ENCODE measurements around the gene PAGR1. TPM values are rescaled to one million over a fixed set of nuclear protein-coding genes. Genes with fewer than 3 reads are reported as not detected.

Gene PAGR1
- polyA plus RNA-seq, 1 donor from 2014 or later = 86.8 TPM

DNA sequence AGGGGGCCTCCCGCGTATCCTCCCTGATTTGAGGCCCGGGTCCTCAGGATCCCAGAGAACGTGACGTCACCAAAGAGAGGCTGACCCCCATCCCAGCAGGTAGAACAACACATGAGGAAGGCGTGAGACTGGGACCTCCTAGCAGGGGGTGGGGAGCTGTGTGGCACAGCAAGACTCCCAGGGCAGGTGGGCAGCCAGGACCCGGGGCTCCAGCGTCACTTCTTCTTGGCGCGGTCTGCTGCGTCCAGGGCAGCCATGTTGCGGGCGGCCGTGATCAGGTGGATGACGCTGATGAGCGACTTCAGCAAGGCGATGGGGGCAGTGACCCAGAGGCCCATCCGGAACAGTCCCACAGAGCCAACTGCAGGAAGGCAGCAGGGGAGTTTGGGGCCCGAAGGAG is 43.0 kb downstream of the PAGR1 start:
- Histone ChIP-seq H3K27me3 (ENCODE audit: insufficient read depth, low read depth, low read length) (no peaks in the 10 kb centered on the region), H2AFZ (ENCODE audit: low read depth, low read length) (no peak overlapping the region), H3K9me3 (ENCODE audit: low read length) (no peaks in the 10 kb centered on the region), H3K27ac (ENCODE audit: low read length) (no peak overlapping the region), H3K4me3 (ENCODE audit: low read length) (no peak overlapping the region), H3K9ac (ENCODE audit: low read length) (no peak overlapping the region), H3K4me2 (ENCODE audit: low read length) (no peak overlapping the region), H4K20me1 (ENCODE audit: insufficient read depth) (no peaks in the 10 kb centered on the region), H3K79me2 (replicated peaks; ENCODE audit: insufficient read depth, low read length) (peaks cover 6% of the 10 kb centered on the region), H3F3A (ENCODE audit: insufficient read depth, low read length, poor library complexity, severe bottlenecking) (no peaks in the 10 kb centered on the region), H3K36me3 (ENCODE audit: insufficient read depth, low read length) (no peaks in the 10 kb centered on the region), H3K9me2 (ENCODE audit: insufficient read depth, low read length) (no peaks in the 10 kb centered on the region)
- TF ChIP-seq POLR2AphosphoS5 (IDR thresholded peaks at IDR 0.05) (no peak), EP300 (conservative IDR thresholded peaks at IDR 0.05; ENCODE audit: poor library complexity, severe bottlenecking) (no peak), EZH2 (IDR thresholded peaks at IDR 0.05; ENCODE audit: borderline replicate concordance, insufficient read depth, low read length, poor library complexity, severe bottlenecking) (no peak), TAF1 (IDR thresholded peaks at IDR 0.05; ENCODE audit: low read depth) (no peak), MXI1 (conservative IDR thresholded peaks at IDR 0.05; ENCODE audit: poor library complexity, severe bottlenecking) (no peak), SMC3 (conservative IDR thresholded peaks at IDR 0.05; ENCODE audit: poor library complexity) (no peak), RAD21 (conservative IDR thresholded peaks at IDR 0.05) (no peak)
- TF ChIP-seq, protein P1, sequence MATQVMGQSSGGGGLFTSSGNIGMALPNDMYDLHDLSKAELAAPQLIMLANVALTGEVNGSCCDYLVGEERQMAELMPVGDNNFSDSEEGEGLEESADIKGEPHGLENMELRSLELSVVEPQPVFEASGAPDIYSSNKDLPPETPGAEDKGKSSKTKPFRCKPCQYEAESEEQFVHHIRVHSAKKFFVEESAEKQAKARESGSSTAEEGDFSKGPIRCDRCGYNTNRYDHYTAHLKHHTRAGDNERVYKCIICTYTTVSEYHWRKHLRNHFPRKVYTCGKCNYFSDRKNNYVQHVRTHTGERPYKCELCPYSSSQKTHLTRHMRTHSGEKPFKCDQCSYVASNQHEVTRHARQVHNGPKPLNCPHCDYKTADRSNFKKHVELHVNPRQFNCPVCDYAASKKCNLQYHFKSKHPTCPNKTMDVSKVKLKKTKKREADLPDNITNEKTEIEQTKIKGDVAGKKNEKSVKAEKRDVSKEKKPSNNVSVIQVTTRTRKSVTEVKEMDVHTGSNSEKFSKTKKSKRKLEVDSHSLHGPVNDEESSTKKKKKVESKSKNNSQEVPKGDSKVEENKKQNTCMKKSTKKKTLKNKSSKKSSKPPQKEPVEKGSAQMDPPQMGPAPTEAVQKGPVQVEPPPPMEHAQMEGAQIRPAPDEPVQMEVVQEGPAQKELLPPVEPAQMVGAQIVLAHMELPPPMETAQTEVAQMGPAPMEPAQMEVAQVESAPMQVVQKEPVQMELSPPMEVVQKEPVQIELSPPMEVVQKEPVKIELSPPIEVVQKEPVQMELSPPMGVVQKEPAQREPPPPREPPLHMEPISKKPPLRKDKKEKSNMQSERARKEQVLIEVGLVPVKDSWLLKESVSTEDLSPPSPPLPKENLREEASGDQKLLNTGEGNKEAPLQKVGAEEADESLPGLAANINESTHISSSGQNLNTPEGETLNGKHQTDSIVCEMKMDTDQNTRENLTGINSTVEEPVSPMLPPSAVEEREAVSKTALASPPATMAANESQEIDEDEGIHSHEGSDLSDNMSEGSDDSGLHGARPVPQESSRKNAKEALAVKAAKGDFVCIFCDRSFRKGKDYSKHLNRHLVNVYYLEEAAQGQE (IDR thresholded peaks at IDR 0.05; ENCODE audit: borderline replicate concordance) = no peak
- TF ChIP-seq, protein P2, sequence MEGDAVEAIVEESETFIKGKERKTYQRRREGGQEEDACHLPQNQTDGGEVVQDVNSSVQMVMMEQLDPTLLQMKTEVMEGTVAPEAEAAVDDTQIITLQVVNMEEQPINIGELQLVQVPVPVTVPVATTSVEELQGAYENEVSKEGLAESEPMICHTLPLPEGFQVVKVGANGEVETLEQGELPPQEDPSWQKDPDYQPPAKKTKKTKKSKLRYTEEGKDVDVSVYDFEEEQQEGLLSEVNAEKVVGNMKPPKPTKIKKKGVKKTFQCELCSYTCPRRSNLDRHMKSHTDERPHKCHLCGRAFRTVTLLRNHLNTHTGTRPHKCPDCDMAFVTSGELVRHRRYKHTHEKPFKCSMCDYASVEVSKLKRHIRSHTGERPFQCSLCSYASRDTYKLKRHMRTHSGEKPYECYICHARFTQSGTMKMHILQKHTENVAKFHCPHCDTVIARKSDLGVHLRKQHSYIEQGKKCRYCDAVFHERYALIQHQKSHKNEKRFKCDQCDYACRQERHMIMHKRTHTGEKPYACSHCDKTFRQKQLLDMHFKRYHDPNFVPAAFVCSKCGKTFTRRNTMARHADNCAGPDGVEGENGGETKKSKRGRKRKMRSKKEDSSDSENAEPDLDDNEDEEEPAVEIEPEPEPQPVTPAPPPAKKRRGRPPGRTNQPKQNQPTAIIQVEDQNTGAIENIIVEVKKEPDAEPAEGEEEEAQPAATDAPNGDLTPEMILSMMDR (IDR thresholded peaks at IDR 0.05; ENCODE audit: poor library complexity, severe bottlenecking) = no peak

DNA sequence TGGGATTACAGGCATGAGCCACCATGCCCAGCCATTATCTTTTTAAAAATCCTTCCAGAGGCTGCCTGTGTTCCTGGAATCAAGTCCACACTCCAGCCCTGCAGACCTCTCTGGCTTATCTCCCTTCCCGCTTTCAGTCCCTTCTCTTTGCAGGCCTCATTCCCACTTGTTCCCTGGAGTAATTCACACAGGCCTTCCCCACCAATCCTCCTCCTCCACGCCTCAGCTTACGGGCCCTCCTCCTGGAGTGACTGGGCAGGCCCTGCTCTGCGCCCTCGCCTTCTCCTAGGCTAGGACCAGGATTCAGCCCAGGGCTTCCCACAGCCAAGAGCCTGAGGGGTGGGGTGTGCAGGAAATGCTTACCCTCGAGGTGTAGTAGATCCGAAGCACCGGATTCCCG is 44.3 kb downstream of the PAGR1 start:
- TF ChIP-seq, protein P1 (IDR thresholded peaks at IDR 0.05; ENCODE audit: borderline replicate concordance) = no peak
- no peak for TF ChIP-seq MXI1 (conservative IDR thresholded peaks at IDR 0.05; ENCODE audit: poor library complexity, severe bottlenecking)
- no peak for TF ChIP-seq EP300 (conservative IDR thresholded peaks at IDR 0.05; ENCODE audit: poor library complexity, severe bottlenecking)
- Histone ChIP-seq H4K20me1 (ENCODE audit: insufficient read depth) (no peaks in the 10 kb centered on the region), H3K4me3 (ENCODE audit: low read length) (no peak overlapping the region), H3F3A (ENCODE audit: insufficient read depth, low read length, poor library complexity, severe bottlenecking) (no peaks in the 10 kb centered on the region), H3K9me2 (ENCODE audit: insufficient read depth, low read length) (no peaks in the 10 kb centered on the region), H3K79me2 (replicated peaks; ENCODE audit: insufficient read depth, low read length) (peaks cover 6% of the 10 kb centered on the region), H3K4me2 (ENCODE audit: low read length) (no peak overlapping the region), H3K27ac (ENCODE audit: low read length) (no peak overlapping the region), H3K36me3 (ENCODE audit: insufficient read depth, low read length) (no peaks in the 10 kb centered on the region), H3K27me3 (ENCODE audit: insufficient read depth, low read depth, low read length) (no peaks in the 10 kb centered on the region), H3K9me3 (ENCODE audit: low read length) (no peaks in the 10 kb centered on the region), H2AFZ (ENCODE audit: low read depth, low read length) (no peak overlapping the region), H3K9ac (ENCODE audit: low read length) (no peak overlapping the region)
